ENCODE measurements around the gene ADAM11.

Gene ADAM11

GRCh38 chr17:44775136-44775837, 16.5 kb downstream of the ADAM11 start:
- peak; percentile 94 to 95 for DNase-seq (ENCODE audit: low read depth in 1 of 2, low spot score in 1 of 2)

GRCh38 chr17:44775838-44776621, 17.2 kb downstream of the ADAM11 start:
- no peak for DNase-seq (ENCODE audit: low read depth in 1 of 2, low spot score in 1 of 2)

- no peak for DNase-seq (ENCODE audit: low read depth in 1 of 2, low spot score in 1 of 2)
These were observed 18.0 kb downstream of the ADAM11 start for GRCh38 chr17:44776628-44777393.

GRCh38 chr17:44777394-44778348, 18.9 kb downstream of the ADAM11 start:
- DNase-seq (ENCODE audit: low read depth in 1 of 2, low spot score in 1 of 2) = no peak

- DNase-seq (ENCODE audit: low read depth in 1 of 2, low spot score in 1 of 2) = no peak
These were observed 19.9 kb downstream of the ADAM11 start for GRCh38 chr17:44778656-44779210.

GRCh38 chr17:44779211-44780025, 20.6 kb downstream of the ADAM11 start:
- peak; percentile 59 to 78 for DNase-seq (ENCODE audit: low read depth in 1 of 2, low spot score in 1 of 2)

- no peak for DNase-seq (ENCODE audit: low read depth in 1 of 2, low spot score in 1 of 2)
These were observed 21.4 kb downstream of the ADAM11 start for GRCh38 chr17:44780161-44780560.

GRCh38 chr17:44780845-44781480, 22.2 kb downstream of the ADAM11 start:
- no peak for DNase-seq (ENCODE audit: low read depth in 1 of 2, low spot score in 1 of 2)

- DNase-seq (ENCODE audit: low read depth in 1 of 2, low spot score in 1 of 2) = no peak
These were observed 22.9 kb downstream of the ADAM11 start for GRCh38 chr17:44781551-44782325.

GRCh38 chr17:44782326-44782850, 23.6 kb downstream of the ADAM11 start:
- DNase-seq (ENCODE audit: low read depth in 1 of 2, low spot score in 1 of 2) = no peak

- no peak for DNase-seq (ENCODE audit: low read depth in 1 of 2, low spot score in 1 of 2)
These were observed 27.1 kb downstream of the ADAM11 start for GRCh38 chr17:44785921-44786320.

- no peak for DNase-seq (ENCODE audit: low read depth in 1 of 2, low spot score in 1 of 2)
These were observed 27.8 kb downstream of the ADAM11 start for GRCh38 chr17:44786551-44787081.

- DNase-seq (ENCODE audit: low read depth in 1 of 2, low spot score in 1 of 2) = no peak
These were observed 28.6 kb downstream of the ADAM11 start for GRCh38 chr17:44787271-44787940.

- no peak for DNase-seq (ENCODE audit: low read depth in 1 of 2, low spot score in 1 of 2)
These were observed 29.4 kb downstream of the ADAM11 start for GRCh38 chr17:44788139-44788538.

- no peak for DNase-seq (ENCODE audit: low read depth in 1 of 2, low spot score in 1 of 2)
These were observed 33.5 kb downstream of the ADAM11 start for GRCh38 chr17:44792276-44792675.

- no peak for DNase-seq (ENCODE audit: low read depth in 1 of 2, low spot score in 1 of 2)
These were observed 35.4 kb downstream of the ADAM11 start for GRCh38 chr17:44793885-44794842.

All from stimulated activated CD4-positive, alpha-beta T cell treated with anti-CD3 and anti-CD28 coated beads, Interleukin-15, amount 100 ng/mL, for 1 hour (primary cell).